PC-9 (cell line): ENCODE measurements around the gene TMPRSS11A. TPM values are rescaled to one million over a fixed set of nuclear protein-coding genes. Genes with fewer than 3 reads are reported as not detected.

Source experiments
- BruUV-seq: library from RNA; stranded (reverse); fragments of 400-500 nt; replicated peaks from 2 replicates; lab custom pipeline; 2021; lab: Mats Ljungman, UMichigan
- CTCF ChIA-PET: fragments of 300-600 bp; sonication (Branson Sonifier 250); formaldehyde crosslinking; loops from one replicate; lab custom pipeline; 2022; ENCODE audit warnings: antibody characterized with exemption; lab: Charles Lee
- POLR2A ChIA-PET: fragments of 300-600 bp; sonication (Branson Sonifier 250); formaldehyde crosslinking; loops from one replicate; lab custom pipeline; 2022; ENCODE audit warnings: antibody characterized with exemption; ENCODE audit not compliant: unreplicated experiment; lab: Charles Lee
- DNase-seq, 2 experiments: peaks; one replicate each; pipeline versions ENCODE4 v3.0.0 to v3.0.0-alpha.2; 2015 to 2022; ENCODE audit warnings: mixed read lengths in 1 of 2
- H2AFZ ChIP-seq: fragments of 200-600 bp; sonication (generic); 2 replicates; pipeline ENCODE4 v1.8.1; 2017; ENCODE audit warnings: antibody characterized with exemption
- H3F3A ChIP-seq: fragments of 200-600 bp; sonication (generic); 2 replicates; pipeline ENCODE4 v1.8.1; 2017; ENCODE audit warnings: antibody characterized with exemption, mild to moderate bottlenecking, low read depth; ENCODE audit not compliant: insufficient read depth
- H3K27ac ChIP-seq: fragments of 200-600 bp; sonication (generic); 2 replicates; pipeline ENCODE4 v1.6.1; 2016; ENCODE audit warnings: mixed run types
- H3K27me3 ChIP-seq: fragments of 200-600 bp; sonication (generic); 2 replicates; pipeline ENCODE4 v1.6.1; 2016; ENCODE audit warnings: low read depth, mixed run types; ENCODE audit not compliant: insufficient read depth
- H3K36me3 ChIP-seq: fragments of 200-600 bp; sonication (generic); 2 replicates; pipeline ENCODE4 v1.6.1; 2016; ENCODE audit warnings: low read depth, mixed run types
- H3K4me1 ChIP-seq: fragments of 200-600 bp; sonication (generic); replicated peaks from 2 replicates; pipeline ENCODE4 v1.6.1; 2016; ENCODE audit warnings: mixed run types; ENCODE audit not compliant: insufficient read depth
- H3K4me2 ChIP-seq: fragments of 200-600 bp; sonication (generic); 2 replicates; pipeline ENCODE4 v1.6.1; 2017; ENCODE audit warnings: mixed run types
- H3K4me3 ChIP-seq: fragments of 200-600 bp; sonication (generic); 2 replicates; pipeline ENCODE4 v1.6.1; 2016; ENCODE audit warnings: mixed run types
- H3K79me2 ChIP-seq: fragments of 200-600 bp; sonication (generic); 2 replicates; pipeline ENCODE4 v1.6.1; 2017; ENCODE audit warnings: low read depth, mixed run types
- H3K9me2 ChIP-seq: fragments of 200-600 bp; sonication (generic); 2 replicates; pipeline ENCODE4 v1.8.1; 2017; ENCODE audit warnings: mild to moderate bottlenecking; ENCODE audit not compliant: insufficient read depth
- H3K9me3 ChIP-seq: fragments of 200-600 bp; sonication (generic); 2 replicates; pipeline ENCODE4 v1.8.1; 2016; ENCODE audit warnings: low read depth; ENCODE audit not compliant: insufficient read depth
- H4K20me1 ChIP-seq: fragments of 200-600 bp; sonication (generic); 2 replicates; pipeline ENCODE4 v1.8.1; 2017; ENCODE audit not compliant: insufficient read depth
- EZH2 ChIP-seq: fragments of 200-600 bp; sonication (generic); IDR thresholded peaks from 2 replicates; pipeline ENCODE4 v1.8.0; 2017; ENCODE audit warnings: antibody characterized with exemption, low read depth
- intact Hi-C: fragments of 100-400 bp; cut with micrococcal nuclease; formaldehyde crosslinking; loops from one replicate; pipeline ENCODE4 v1.10.0; 2022; ENCODE audit not compliant: unreplicated experiment
- total RNA-seq: library from RNA; stranded (reverse); gene quantifications from 2 replicates; pipeline ENCODE4 v1.2.3, GENCODE V29; 2021
- TF ChIP-seq, protein P1 (sequence below): fragments of 200-600 bp; sonication (generic); conservative IDR thresholded peaks from 2 replicates; pipeline ENCODE4 v1.6.1; 2017; ENCODE audit warnings: mixed run types, antibody characterized with exemption, mild to moderate bottlenecking, moderate library complexity

The TMPRSS11A gene
- total RNA-seq, 1 experiment from 2014 or later, result not detected

DNA sequence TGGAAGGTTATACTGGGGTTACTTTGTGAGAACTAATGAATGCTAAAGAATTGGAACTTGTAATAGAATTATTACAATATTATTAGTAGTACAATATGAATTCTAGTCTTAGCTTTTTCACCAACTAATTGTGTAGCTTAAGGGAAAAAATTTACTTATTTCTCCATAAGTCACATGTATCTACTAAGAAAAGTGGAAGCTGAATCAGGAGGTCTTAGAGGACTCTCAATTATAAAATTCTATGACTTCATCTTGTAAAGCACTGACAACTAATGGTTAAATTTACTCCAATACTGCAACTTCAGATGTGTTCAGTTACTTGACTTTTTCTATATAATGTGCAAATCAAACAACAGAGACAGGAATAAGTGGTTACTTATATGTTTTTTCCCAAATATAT, 78.6 kb downstream of the TMPRSS11A start:
- Histone ChIP-seq H4K20me1 (no peaks in the 10 kb centered on the region), H3F3A (0 out of 2 replicates have a peak, but pooled peaks cover 3% of the 10 kb centered on the region), H3K4me2 (no peak overlapping the region), H3K9me3 (no peaks in the 10 kb centered on the region), H3K4me1 (no peaks in the 10 kb centered on the region), H3K79me2 (no peaks in the 10 kb centered on the region), H2AFZ (no peak overlapping the region), H3K9me2 (no peaks in the 10 kb centered on the region), H3K27ac (no peak overlapping the region), H3K4me3 (no peak overlapping the region), H3K27me3 (no peaks in the 10 kb centered on the region), H3K36me3 (no peaks in the 10 kb centered on the region)
- CTCF ChIA-PET, result no interaction called here
- TF ChIP-seq, protein P1, sequence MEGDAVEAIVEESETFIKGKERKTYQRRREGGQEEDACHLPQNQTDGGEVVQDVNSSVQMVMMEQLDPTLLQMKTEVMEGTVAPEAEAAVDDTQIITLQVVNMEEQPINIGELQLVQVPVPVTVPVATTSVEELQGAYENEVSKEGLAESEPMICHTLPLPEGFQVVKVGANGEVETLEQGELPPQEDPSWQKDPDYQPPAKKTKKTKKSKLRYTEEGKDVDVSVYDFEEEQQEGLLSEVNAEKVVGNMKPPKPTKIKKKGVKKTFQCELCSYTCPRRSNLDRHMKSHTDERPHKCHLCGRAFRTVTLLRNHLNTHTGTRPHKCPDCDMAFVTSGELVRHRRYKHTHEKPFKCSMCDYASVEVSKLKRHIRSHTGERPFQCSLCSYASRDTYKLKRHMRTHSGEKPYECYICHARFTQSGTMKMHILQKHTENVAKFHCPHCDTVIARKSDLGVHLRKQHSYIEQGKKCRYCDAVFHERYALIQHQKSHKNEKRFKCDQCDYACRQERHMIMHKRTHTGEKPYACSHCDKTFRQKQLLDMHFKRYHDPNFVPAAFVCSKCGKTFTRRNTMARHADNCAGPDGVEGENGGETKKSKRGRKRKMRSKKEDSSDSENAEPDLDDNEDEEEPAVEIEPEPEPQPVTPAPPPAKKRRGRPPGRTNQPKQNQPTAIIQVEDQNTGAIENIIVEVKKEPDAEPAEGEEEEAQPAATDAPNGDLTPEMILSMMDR, result no peak
- TF ChIP-seq EZH2, result no peak
- BruUV-seq, result no TSS peak
- intact Hi-C loops, result no loop called here
- no peak for DNase-seq
- POLR2A ChIA-PET, result no interaction called here

DNA sequence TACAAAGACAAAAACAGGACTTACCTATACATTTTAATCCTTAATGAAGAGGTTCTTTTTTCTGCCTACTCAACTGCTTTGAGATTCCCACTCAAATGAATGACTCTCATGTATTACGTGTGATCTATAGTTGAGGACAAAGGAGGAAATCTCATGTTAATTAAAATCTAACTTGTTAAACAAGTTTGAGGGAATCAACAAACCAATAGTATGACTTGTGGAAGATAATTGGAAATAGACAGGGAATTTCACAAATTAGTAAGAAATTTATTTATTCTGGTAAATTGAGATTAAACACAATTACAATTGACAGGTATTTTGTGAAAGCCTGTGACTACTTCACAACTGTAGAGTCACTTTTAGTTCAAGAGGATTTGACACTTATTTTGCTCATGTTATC, 79.4 kb downstream of the TMPRSS11A start, which contains the start of gene TMPRSS11D:
Gene TMPRSS11D, minus strand, starts transcription at position 101 of the 400 bp plus-strand sequence. Its CDS starts 69 bp downstream, at position 32.
- Histone ChIP-seq H2AFZ (no peak within 1 kb of the TSS), H3F3A (0 out of 2 replicates have a peak, but pooled peaks cover 3% of the 10 kb centered on the region), H3K4me2 (no peak within 1 kb of the TSS), H4K20me1 (no peaks in the 10 kb centered on the region), H3K79me2 (no peaks in the 10 kb centered on the region), H3K9me2 (no peaks in the 10 kb centered on the region), H3K4me1 (no peaks in the 10 kb centered on the region), H3K27ac (no peak within 1 kb of the TSS), H3K4me3 (no peak within 1 kb of the TSS), H3K36me3 (no peaks in the 10 kb centered on the region), H3K27me3 (no peaks in the 10 kb centered on the region), H3K9me3 (no peaks in the 10 kb centered on the region)
- no peak for DNase-seq
- intact Hi-C loops, result no loop called here
- TF ChIP-seq EZH2, result no peak
- TF ChIP-seq, protein P1, result no peak
- no TSS peak for BruUV-seq
- CTCF ChIA-PET, result no interaction called here
- POLR2A ChIA-PET, result no interaction called here

DNA sequence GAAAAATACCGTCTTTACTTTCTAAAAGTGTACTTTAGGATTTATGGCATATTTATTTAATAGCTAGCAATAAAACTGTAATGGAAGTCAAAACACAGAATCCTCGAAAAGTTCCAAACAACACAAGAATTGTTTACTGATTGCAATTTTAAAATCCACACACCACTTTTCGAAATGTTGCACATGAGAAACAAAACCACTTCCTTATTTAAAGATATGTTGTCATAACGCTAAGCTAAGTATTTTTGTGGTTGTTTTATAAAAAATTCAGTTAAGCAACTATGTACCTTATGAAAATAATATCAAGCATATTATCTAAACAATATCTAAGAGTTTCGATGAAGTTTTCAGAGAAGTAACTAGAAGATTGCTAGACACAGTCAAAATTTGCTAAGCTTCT, 79.8 kb downstream of the TMPRSS11A start:
- Histone ChIP-seq H3K9me3 (no peaks in the 10 kb centered on the region), H3K4me3 (no peak overlapping the region), H3F3A (0 out of 2 replicates have a peak, but pooled peaks cover 3% of the 10 kb centered on the region), H3K4me2 (no peak overlapping the region), H3K27ac (no peak overlapping the region), H3K79me2 (no peaks in the 10 kb centered on the region), H4K20me1 (no peaks in the 10 kb centered on the region), H2AFZ (no peak overlapping the region), H3K4me1 (no peaks in the 10 kb centered on the region), H3K9me2 (no peaks in the 10 kb centered on the region), H3K36me3 (no peaks in the 10 kb centered on the region), H3K27me3 (no peaks in the 10 kb centered on the region)
- ChIA-PET POLR2A (no interaction called here), CTCF (no interaction called here)
- BruUV-seq, result no TSS peak
- DNase-seq, result no peak
- intact Hi-C loops, result no loop called here
- TF ChIP-seq, protein P1, result no peak
- TF ChIP-seq EZH2, result no peak
